GM18951 (cell line): ENCODE data around the gene IL11RA.
A peak's percentile ranks its signal among the peaks of the same experiment; 100 is the strongest.

Experiments used
- POLR2A ChIP-seq: IDR thresholded peaks from 4 replicates; pipeline ENCODE4 v1.6.1; 2011; ENCODE audit warnings: mild to moderate bottlenecking; ENCODE audit not compliant: insufficient read length, insufficient read depth; ENCODE audit errors: extremely low read depth
- in situ Hi-C: fragments of 300-500 bp; cut with MboI; formaldehyde crosslinking; loops from one replicate; pipeline ENCODE4 v1.12.0; 2022; ENCODE audit warnings: low sequenced_read_pairs, mixed read lengths, inconsistent platforms; ENCODE audit not compliant: unreplicated experiment

The IL11RA gene

DNA sequence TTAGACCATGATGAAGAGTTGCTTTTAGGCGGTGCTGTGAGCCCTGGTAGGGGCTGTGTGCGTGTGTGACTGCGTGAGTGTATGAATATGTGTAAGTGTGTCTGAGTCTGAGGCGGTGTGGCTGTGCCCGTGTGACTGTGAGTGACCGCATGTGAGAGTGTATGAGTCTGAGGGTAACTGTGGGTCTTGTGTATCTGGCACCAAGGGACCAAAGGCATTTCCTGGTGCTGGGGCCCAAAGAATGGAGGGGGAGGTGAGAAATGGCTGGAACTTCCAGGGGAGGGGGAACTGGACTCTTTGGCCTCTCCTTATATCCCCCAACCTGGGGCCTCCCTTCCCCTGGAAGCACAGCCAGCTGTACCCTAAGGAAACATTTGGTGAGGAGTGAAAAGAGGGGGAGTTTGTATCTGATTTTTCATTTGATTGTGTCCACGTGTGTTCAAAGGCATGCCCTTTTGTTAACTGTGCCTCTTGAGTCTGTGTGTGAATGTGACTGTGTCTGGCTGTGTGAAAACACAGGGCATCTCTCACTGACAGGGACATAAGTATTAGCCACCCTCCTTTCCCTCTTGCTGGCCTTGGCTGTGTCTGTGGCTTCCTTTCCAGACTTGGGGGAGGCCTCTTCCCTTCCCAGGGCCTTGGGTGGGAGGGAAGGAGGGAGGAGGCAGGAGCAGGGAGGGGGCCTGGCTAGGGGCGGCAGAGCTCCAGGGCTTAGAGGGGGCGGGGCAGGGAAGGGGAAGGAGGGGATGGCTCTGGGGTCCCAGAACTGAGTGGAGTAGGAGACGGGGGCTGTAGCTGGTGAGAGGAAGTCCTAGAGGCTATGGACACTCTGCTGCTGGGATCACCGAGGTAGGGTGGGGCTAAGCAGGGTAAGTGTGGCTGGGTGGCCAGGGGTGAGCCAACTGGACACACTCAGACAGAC is 1.4 kb downstream of the IL11RA start:
- in situ Hi-C loops: no loop called here
- TF ChIP-seq POLR2A: no peak

DNA sequence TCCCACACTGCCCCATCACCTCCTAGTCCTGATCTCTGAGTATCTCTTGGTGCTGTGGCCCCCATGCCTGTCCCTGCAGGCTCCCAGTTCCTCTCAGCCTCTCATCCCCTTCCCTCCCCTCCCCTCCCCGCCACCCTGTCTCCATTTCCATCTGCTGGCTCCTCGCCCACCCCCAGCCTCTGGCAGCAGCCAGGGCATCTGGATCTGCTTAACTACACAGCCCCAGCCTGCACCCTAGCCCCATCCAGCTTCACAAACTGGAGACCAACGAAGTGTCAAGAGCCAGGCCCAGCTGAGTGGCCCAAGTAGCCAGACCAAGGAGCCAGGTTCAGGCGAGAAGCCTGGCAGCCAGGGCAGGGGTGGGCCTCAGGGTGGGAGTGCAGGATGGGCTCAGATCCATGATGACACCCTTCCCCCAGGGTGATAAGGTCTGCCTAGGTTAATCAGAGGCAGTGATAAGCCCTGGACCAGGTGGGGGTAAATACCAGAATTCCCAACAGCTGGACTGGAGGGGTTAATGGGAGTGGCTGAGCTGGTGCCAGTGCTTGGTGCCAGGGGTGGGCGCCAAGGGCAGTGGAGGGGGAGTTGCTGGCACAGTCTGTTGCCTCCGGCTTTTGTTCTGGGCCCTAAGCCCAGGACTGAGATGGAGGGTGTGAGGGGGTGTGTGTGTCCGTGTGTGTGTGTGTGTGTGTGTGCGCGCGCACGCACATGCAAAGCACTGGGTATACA is 2.5 kb downstream of the IL11RA start:
- in situ Hi-C loops: no loop called here

GRCh38 chr9:34655394-34655793 is 3.4 kb downstream of the IL11RA start:
- in situ Hi-C loops: no loop called here

More for the DNA sequence above, 2.5 kb downstream of the IL11RA start:
- TF ChIP-seq POLR2A: no peak

GRCh38 chr9:34656992-34657391 is 5.0 kb downstream of the IL11RA start:
- in situ Hi-C loops: no loop called here
- TF ChIP-seq POLR2A: no peak

More at GRCh38 chr9:34655394-34655793, 3.4 kb downstream of the IL11RA start:
- TF ChIP-seq POLR2A: no peak

GRCh38 chr9:34658461-34658860 is 6.5 kb downstream of the IL11RA start:
- no peak for TF ChIP-seq POLR2A
- in situ Hi-C loops: no loop called here

DNA sequence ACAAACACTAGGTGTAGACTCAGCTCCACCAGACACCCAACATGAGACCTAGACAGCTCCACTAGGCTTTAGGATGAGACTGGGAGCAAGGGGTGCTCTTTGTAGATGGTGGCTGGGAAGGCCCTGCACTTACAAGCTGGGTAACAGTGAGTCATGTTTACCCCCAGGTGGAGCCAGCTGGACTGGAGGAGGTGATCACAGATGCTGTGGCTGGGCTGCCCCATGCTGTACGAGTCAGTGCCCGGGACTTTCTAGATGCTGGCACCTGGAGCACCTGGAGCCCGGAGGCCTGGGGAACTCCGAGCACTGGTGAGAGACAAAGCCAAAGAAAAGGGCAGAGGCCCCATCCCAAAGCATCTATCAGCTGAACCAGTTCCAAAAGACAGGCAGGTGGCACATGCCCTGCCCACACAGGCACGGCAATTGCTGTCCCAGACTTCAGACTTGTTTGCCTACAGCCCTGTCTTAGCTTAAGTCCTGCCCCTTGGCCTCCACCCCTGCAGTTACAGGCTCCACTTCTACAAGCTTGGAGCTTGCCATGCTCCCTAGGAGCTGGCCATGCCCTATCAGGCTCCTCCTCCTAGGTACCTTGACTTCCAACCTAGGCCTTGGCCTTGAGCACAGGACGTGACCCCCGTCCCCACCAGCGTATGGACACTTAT is 7.7 kb downstream of the IL11RA start:
- in situ Hi-C loops: no loop called here
- no peak for TF ChIP-seq POLR2A

GRCh38 chr9:34662526-34663302 is 10.7 kb downstream of the IL11RA start, which contains the start of gene CCL27:
Gene CCL27 (minus strand): TSS chr9:34662657. CDS start chr9:34662633, 24 bp downstream.
- no peak for TF ChIP-seq POLR2A
- in situ Hi-C loops: no loop called here

GRCh38 chr9:34663303-34663605 is 11.3 kb downstream of the IL11RA start:
- TF ChIP-seq POLR2A: no peak
- in situ Hi-C loops: no loop called here

GRCh38 chr9:34664281-34665066 is 12.5 kb downstream of the IL11RA start:
- no peak for TF ChIP-seq POLR2A
- in situ Hi-C loops: no loop called here

DNA sequence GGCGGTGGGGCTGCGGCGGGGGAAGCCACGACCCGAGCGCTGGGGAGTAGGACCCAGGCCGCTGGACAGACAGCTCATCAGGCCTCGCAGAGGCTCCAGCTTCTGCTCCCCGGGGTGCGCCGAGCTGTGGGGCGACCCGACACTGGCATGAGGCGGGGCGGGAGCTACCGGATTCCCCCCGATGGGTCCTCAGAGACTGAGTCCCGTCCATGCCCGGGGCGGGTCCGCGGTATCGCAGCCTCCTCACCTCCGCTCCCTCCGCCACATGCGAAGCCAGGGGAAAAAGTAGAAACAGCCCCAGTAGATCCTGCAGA is 13.0 kb downstream of the IL11RA start:
- no peak for TF ChIP-seq POLR2A

DNA sequence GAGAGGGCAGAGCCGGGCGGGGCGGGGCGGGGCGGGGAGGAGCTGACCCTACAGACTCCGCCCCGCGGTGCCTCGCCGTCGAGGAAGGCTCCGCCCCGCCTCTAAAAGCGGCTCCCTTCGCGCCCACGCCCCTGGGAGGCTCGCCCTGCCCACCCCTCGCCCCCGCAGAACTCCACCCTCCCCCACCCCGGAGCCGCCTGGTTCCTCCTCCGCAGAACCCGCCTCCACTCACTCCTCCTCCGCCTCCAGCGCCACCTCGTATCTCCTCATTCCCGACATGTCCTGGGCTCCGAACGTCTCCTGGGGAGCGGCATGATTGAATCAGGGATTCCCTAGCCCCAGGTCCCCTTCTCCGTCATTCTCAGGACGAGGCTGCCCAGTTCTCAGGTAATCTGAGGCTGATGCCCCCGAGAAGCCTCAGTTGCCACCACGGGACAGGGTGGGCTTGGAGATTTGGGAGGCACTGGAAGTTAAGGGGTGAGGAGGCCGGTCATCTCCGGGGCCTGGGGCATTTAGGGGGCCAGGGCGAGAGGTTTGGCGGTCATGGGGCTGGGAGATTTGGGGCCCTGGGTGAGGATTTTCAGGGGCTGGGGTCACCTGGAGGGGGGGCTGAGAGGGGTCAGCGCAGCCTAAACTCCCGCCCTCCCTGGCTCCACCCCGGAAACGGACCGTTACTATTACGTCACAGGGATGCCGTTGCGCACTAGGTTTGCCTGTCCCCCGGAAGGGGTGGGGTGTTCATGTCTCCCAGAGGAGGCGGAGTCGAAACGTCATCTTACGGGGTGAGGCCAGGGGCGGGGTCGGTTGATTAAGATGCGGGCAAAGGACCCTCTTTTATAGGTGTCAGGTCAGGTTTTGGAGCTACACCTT is 13.6 kb downstream of the IL11RA start:
- TF ChIP-seq POLR2A: peak; percentile 30
- in situ Hi-C loops: no loop called here

More for the DNA sequence above, 13.0 kb downstream of the IL11RA start:
- in situ Hi-C loops: no loop called here
